Activated naive CD4-positive, alpha-beta T cell treated with anti-CD3 and anti-CD28 coated beads, Interleukin-2, amount 50 U/mL, for 24 hours (primary cell): ENCODE data around the gene NLN.
"Not testable (repeated sequence)": the region's sequence is repeated elsewhere in the genome, so short reads cannot be mapped to it uniquely, and the experiment has no call there.

ENCODE experiments used
- H3K27ac Mint-ChIP-seq: one replicate; pipeline ENCODE4 v1.8.0; 2021; ENCODE audit warnings: mild to moderate bottlenecking, mixed read lengths
- H3K27me3 Mint-ChIP-seq: one replicate; pipeline ENCODE4 v1.8.0; 2021; ENCODE audit warnings: mixed read lengths
- H3K36me3 Mint-ChIP-seq: one replicate; pipeline ENCODE4 v1.8.0; 2021; ENCODE audit warnings: mixed read lengths
- H3K4me1 Mint-ChIP-seq: one replicate; pipeline ENCODE4 v1.8.0; 2021; ENCODE audit warnings: mixed read lengths
- H3K4me3 Mint-ChIP-seq: one replicate; pipeline ENCODE4 v1.8.0; 2021; ENCODE audit warnings: mild to moderate bottlenecking, mixed read lengths
- H3K9me3 Mint-ChIP-seq: one replicate; pipeline ENCODE4 v1.8.0; 2021; ENCODE audit warnings: mixed read lengths

NLN gene

DNA sequence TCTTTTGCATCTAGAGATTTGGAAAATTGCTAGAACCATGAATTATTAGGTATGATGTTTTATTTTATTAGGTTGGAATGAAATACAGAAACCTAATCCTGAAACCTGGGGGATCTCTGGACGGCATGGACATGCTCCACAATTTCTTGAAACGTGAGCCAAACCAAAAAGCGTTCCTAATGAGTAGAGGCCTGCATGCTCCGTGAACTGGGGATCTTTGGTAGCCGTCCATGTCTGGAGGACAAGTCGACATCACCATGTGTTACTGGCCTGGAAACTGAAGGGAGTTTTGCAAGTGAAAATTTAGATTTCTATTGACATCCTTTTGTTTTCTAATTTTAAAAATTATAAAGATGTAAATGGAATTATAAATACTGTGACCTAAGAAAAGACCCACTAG, 100.7 kb downstream of the NLN start:
- H3K9me3 Mint-ChIP-seq: no peaks in the 10 kb centered on the region
- H3K36me3 Mint-ChIP-seq: peaks cover 5% of the 10 kb centered on the region
- peaks cover 24% of the 10 kb centered on the region for H3K4me1 Mint-ChIP-seq
- H3K27ac Mint-ChIP-seq: no peak overlapping the region
- H3K27me3 Mint-ChIP-seq: no peaks in the 10 kb centered on the region
- H3K4me3 Mint-ChIP-seq: no peak overlapping the region

DNA sequence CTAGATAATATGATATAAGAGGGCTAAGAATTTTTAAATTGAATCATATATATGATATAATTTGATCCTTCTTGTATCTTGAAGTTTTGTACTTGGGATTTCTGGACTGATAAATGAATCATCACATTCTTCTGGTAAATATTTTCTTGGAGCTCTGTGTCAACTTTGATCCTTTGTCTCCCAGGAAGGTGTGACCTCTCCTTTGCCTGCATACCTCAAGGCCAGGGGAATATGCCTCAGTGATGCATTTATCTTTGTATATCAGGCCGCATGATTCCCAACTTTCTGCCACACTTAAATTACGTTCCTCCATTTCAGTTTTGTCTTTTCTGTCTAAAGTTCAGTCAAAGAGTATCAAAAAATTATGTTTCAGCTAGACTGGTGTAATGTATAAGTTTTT, 101.2 kb downstream of the NLN start:
- peaks cover 5% of the 10 kb centered on the region for H3K36me3 Mint-ChIP-seq
- no peaks in the 10 kb centered on the region for H3K27me3 Mint-ChIP-seq
- H3K27ac Mint-ChIP-seq: no peak overlapping the region
- H3K4me3 Mint-ChIP-seq: no peak overlapping the region
- no peaks in the 10 kb centered on the region for H3K9me3 Mint-ChIP-seq
- peaks cover 24% of the 10 kb centered on the region for H3K4me1 Mint-ChIP-seq

DNA sequence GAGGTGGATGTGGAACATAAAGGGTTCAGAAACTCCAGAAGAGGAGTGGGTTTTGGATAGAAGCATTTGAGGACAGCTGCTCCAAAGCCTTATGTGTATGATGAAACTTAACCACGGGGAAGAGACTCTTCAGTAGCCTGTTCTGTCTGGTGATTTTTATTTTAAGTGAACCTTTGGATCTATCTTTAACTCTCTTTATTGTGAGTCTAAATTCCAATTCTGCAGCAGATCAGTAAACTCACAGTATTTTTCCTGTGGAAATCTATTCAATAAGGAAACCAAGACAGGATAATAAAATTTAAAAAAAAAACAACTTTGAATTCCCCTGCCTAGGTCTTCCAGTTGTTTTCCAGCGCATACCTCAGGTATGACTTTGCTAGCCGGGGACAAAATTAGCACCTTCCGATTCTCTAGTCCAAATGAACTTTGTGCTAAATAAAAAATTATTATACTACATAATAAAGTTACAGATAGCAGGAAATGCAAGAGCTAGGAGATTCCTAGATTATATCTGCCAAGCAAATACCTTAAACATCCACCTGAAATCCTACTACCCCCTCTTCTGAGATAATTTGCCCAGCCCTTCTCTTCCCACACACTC, 101.9 kb downstream of the NLN start:
- Mint-ChIP-seq H3K9me3 (no peaks in the 10 kb centered on the region), H3K27ac (peak overlapping the region; percentile 5), H3K27me3 (no peaks in the 10 kb centered on the region), H3K36me3 (peaks cover 5% of the 10 kb centered on the region), H3K4me3 (no peak overlapping the region), H3K4me1 (peaks cover 23% of the 10 kb centered on the region)

DNA sequence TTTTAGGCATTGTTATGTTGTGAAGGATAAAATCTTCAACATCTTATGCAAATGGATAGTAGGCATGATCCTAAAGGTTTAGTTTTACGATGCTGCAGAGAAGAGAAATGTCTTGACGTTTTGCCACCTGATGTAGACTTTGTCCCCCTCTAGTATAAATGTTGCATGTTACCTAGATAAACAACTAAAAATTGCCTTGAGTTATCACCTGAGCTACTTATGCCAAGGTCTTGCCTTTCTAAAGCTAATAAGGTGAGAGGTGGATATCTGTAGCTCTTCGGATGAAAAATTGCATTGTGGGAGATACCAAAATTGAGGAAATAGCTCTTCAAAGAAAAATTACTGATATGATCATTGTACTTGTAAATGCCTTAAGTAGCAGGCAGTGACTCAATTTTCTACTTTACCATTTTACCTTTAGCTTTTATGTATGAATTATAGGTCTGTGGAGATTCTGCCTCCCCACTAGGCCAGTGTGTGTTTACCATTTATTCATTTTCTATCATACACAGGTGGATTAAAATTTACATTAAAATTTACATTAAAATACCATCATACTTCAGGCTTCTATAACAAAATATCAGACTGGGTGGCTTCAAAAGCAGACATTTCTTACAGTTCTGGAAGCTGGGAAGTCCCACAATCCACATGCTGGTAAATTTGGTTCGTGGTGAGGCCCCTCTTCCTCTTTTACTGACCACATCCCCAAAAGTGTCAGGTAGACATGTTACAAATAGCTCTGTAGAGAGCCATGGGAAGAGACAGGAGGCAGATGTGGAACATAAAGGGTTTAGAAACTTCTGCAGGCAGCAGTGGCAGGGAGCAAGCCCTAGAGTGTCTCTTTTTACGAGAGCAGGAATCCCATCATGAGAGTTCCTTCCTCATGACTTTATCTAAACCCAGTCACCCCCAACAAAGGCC, 103.7 kb downstream of the NLN start:
- Mint-ChIP-seq H3K9me3 (no peaks in the 10 kb centered on the region), H3K27me3 (no peaks in the 10 kb centered on the region), H3K4me3 (no peak overlapping the region), H3K27ac (no peak overlapping the region), H3K4me1 (peaks cover 10% of the 10 kb centered on the region), H3K36me3 (peaks cover 5% of the 10 kb centered on the region)

DNA sequence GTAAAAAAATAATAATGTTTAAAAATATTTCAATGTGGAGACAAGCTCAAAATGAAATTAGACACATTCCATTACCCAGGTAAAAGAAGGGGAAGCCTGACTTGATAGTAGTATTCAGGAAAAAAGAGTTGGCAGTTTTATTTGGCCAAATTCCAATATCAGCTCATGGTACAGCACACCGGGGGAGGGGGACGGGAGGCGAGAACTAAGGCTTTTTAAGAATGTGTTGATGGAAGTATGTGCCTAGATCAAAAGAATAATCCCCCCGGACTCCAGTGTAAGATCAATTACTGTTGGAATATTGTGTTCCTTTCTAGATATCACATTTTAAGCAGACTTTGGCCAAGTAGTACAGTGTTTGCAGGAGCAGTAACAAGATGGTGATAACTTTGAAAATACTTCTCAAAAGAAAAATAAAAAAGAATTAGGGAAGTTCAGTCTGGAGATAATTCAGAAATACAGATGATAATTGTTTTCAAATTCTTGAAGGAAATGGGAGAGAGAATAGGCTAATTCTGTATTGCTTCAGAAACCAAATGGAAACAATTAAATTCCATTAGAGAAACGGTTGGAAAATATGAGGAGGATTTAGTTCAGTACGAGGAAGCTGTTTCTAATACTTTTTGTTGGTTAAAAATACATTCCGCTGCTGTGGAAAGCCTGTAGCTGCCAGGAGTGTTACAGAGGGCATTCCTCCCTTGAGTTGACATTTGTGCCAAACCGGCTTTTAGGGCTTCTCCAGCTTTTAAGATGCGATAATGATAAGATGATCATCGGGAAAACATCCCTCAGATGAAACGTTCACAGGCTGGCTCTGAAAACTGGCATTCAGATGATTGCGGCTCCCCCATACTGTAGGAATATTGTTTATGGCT, 106.3 kb downstream of the NLN start:
- Mint-ChIP-seq H3K27me3 (no peaks in the 10 kb centered on the region), H3K9me3 (no peaks in the 10 kb centered on the region), H3K27ac (no peak overlapping the region), H3K4me1 (peaks cover 10% of the 10 kb centered on the region), H3K36me3 (no peaks in the 10 kb centered on the region), H3K4me3 (no peak overlapping the region)

DNA sequence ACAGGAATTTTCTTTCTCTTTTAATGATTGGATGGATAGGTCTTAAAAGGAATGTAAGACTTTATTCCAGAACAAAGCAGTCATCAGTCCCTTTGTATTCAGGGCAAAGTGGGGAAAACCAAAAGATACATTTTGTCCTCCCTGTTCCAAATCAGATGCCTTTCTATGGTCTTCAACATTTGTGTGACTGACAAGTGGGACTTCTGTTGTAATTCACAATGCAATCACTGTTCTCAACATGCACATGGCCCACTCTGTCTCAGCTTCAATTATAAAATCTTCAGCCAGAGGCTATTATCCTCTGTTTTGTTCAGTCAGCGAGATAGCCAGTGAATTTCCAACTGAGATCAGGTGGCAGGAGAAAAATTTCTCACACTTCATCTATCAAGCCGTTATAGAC, 108.9 kb downstream of the NLN start:
- H3K36me3 Mint-ChIP-seq: peaks cover 3% of the 10 kb centered on the region
- H3K4me1 Mint-ChIP-seq: peaks cover 2% of the 10 kb centered on the region
- no peak overlapping the region for H3K27ac Mint-ChIP-seq
- H3K9me3 Mint-ChIP-seq: no peaks in the 10 kb centered on the region
- no peak overlapping the region for H3K4me3 Mint-ChIP-seq
- H3K27me3 Mint-ChIP-seq: no peaks in the 10 kb centered on the region

DNA sequence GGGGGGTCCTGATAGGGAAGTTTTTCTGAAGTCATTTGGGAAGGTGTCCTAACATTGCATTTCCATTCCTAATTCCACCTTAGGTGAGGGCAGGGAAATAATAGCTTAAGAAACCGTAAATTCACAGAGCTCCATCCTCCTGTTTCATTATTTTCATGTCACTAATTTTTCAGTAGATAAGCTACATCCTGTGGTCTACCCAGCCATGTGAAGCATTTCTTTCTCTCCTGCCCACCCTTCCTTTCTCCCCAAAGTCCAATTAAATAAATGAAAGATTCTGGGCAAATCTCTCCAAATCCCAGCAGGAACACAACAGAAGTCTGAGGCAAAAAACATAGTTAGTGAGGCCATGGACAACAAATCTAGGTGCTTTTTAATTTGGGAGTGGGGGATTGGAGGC, 109.3 kb downstream of the NLN start:
- Mint-ChIP-seq H3K27me3 (no peaks in the 10 kb centered on the region), H3K9me3 (no peaks in the 10 kb centered on the region), H3K4me1 (no peaks in the 10 kb centered on the region), H3K27ac (no peak overlapping the region), H3K4me3 (no peak overlapping the region), H3K36me3 (peaks cover 3% of the 10 kb centered on the region)

DNA sequence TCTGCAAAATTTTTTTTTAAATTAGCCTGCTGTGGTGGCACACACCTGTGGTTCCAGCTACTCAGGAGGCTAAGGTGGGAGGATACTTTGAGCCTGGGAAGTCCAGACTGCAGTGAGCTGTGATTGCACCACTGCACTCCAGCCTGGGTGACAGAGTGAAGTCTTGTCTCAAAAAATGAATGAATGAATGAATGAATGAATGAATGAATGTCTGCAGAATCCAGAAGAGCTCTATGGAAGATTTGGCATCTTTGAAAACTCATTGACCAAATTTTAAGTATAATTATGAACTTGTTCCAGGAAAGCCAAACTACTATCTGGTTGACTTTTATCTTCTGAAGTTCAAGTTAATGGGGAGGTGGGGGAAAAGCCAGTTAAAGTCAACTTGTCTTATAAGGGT, 110.1 kb downstream of the NLN start:
- H3K9me3 Mint-ChIP-seq: no peaks in the 10 kb centered on the region
- H3K27ac Mint-ChIP-seq: no peak overlapping the region
- no peak overlapping the region for H3K4me3 Mint-ChIP-seq
- peaks cover 3% of the 10 kb centered on the region for H3K36me3 Mint-ChIP-seq
- H3K27me3 Mint-ChIP-seq: no peaks in the 10 kb centered on the region
- H3K4me1 Mint-ChIP-seq: no peaks in the 10 kb centered on the region

DNA sequence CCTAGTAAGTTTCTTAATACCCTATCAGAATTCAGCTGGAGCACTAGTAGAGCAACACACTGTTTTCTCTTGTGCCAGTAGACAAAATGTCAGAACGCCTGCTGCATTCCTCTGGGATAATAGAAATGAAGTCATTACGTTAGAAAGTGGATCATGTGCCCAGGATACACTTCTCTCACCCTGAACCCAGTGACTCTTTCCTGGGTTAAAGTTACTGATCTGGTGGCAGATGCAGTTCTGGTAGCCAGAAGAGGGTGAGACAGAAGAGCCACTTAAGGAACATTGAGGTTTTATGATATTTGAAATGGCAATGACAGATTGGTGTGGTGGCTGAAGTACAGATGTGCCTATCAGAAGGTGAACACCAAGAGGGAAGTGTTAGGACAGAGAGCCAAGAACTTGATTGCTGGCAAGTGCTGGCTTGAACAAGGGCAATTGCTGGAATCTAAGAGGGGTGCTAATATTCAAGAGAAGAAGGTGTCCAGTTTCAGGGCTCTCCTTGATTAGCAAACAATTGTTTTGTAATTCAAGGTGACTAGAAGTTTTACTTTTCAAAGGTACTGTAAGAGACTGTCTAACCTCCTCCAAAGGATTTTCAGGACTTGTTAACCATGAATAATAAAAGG, 110.7 kb downstream of the NLN start:
- Mint-ChIP-seq H3K27ac (no peak overlapping the region), H3K4me1 (no peaks in the 10 kb centered on the region), H3K27me3 (no peaks in the 10 kb centered on the region), H3K36me3 (peaks cover 3% of the 10 kb centered on the region), H3K4me3 (no peak overlapping the region), H3K9me3 (no peaks in the 10 kb centered on the region)

DNA sequence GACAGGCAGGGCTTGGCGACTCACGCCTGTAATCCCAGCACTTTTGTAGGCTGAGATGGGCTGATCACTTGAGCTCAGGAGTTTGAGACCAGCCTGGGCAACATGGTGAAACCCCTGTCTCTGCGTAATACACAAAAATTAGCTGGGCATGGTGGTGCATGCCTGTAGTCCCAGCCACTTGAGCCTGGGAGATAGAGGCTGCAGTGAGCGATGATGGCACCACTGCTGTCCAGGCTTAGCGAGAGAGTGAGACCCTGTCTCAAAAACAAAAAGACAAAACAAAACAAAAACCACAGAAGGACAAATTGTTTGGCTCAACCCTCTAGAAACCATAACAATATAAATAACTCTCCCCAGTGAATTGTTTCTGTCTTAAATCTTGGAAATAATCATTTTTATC, 111.8 kb downstream of the NLN start:
- Mint-ChIP-seq H3K4me1 (no peaks in the 10 kb centered on the region), H3K4me3 (no peak overlapping the region), H3K9me3 (no peaks in the 10 kb centered on the region), H3K27ac (no peak overlapping the region), H3K27me3 (no peaks in the 10 kb centered on the region), H3K36me3 (peaks cover 3% of the 10 kb centered on the region)

DNA sequence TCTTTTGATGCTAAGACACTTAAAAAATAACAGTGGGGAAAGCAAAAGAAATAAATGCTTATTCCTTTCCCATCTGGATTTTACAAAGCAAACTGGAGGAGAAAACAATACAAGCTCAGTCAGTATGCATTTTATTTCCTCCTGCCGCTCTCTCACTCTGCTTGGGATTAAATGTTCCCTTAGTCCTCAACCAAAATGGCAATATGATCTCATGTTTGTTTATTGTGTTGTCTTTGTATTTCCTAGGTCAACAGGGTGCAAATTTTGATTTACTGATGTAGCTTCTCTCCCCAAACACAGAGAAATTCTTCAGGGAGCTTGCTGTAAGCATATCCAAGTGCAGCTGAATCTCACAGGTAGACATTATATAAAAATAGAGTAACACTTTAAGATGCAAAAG, 112.3 kb downstream of the NLN start:
- Mint-ChIP-seq H3K9me3 (no peaks in the 10 kb centered on the region), H3K27ac (no peak overlapping the region), H3K4me1 (no peaks in the 10 kb centered on the region), H3K27me3 (no peaks in the 10 kb centered on the region), H3K36me3 (peaks cover 3% of the 10 kb centered on the region), H3K4me3 (no peak overlapping the region)

DNA sequence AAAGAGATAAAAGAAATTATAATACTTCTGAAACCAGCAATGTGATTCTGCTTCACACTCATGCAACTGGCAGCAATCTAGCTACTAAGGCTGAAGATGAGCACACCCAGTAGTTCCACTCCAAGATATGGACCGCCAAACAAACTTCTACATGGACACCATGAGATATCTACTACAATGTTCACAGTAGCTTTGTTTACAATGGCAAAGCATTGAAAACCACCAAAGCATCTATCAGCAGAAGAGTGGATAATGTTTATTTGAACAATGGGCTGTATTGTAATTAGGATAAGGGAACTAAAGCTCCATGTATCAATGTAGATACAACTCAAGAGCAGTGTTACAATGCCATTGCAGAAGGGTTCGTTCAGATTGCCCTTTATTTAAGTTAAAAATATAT, 113.2 kb downstream of the NLN start:
- H3K9me3 Mint-ChIP-seq: no peaks in the 10 kb centered on the region
- peaks cover 3% of the 10 kb centered on the region for H3K36me3 Mint-ChIP-seq
- H3K27me3 Mint-ChIP-seq: no peaks in the 10 kb centered on the region
- no peak overlapping the region for H3K4me3 Mint-ChIP-seq
- H3K4me1 Mint-ChIP-seq: no peaks in the 10 kb centered on the region
- no peak overlapping the region for H3K27ac Mint-ChIP-seq

DNA sequence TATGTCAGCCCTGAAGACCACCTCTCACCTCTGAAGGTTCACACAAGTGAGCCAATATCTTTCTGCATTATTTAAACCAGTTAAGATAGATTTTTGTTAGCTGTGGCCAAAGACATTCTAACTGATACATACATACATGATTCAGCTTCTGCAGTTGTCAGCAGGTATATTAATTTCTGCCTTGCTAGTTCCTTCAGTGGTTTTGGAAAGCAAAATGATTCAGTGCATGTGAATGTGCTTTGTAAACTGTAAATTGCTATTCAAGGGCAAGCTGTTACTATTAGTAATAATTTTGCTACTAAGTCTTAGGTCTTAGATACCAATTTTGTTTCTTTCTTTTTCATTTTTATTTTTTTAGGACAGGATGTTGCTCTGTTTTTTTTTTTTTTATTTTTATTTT, 115.1 kb downstream of the NLN start:
- no peak overlapping the region for H3K27ac Mint-ChIP-seq
- H3K9me3 Mint-ChIP-seq: no peaks in the 10 kb centered on the region
- no peaks in the 10 kb centered on the region for H3K27me3 Mint-ChIP-seq
- no peak overlapping the region for H3K4me3 Mint-ChIP-seq
- peaks cover 3% of the 10 kb centered on the region for H3K36me3 Mint-ChIP-seq
- no peaks in the 10 kb centered on the region for H3K4me1 Mint-ChIP-seq

DNA sequence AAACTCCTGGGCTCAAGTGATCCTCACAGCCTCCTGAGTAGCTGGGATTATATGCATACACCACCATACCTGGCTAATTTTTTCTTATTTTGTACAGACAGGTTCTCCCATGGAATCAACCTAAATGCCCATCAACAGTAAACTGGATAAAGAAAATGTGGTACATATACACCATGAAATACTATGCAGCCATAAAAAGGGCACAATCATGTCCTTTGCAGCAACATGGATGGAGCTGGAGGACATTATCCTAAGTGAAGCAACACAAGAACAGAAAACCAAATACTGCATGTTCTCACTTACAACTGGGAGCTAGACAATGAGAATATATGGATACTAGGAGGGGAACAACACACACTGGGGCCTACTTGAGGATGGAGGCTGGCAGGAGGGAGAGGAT, 117.2 kb downstream of the NLN start:
- peak overlapping the region; percentile 69 for H3K27ac Mint-ChIP-seq
- H3K27me3 Mint-ChIP-seq, H3K4me3 Mint-ChIP-seq, H3K36me3 Mint-ChIP-seq, H3K4me1 Mint-ChIP-seq, H3K9me3 Mint-ChIP-seq: not testable (repeated sequence)

DNA sequence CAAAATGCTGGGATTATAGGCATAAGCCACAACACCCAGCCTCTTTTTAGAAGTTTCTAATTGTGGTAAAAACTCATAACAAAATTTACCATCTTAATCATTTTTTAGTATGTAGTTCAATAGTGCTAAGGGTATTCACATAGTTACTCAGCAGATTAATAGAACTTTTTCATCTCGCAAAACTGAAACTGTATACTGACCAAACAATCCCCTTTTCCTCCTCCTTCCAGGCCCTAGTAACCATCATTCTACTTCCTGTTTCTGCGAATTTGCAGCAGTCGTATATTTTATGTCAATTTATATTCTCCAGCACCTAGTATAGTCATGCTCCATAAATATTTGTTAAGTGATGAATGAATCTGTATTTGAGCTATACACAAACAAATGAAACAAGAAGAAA, 118.1 kb downstream of the NLN start:
- Mint-ChIP-seq H3K36me3 (no peaks in the 10 kb centered on the region), H3K4me3 (no peak overlapping the region), H3K9me3 (no peaks in the 10 kb centered on the region), H3K27ac (no peak overlapping the region), H3K4me1 (no peaks in the 10 kb centered on the region), H3K27me3 (no peaks in the 10 kb centered on the region)
